K562 (cell line): ENCODE data around the gene ATXN7L1. TPM values are rescaled to one million over a fixed set of nuclear protein-coding genes. Genes with fewer than 3 reads are reported as not detected.

Source experiments
- ATAC-seq: fragments of 200-7000 bp; cut with Tn5 transposase; 3 replicates; pipeline ENCODE4 v1.9.1; 2020; ENCODE audit warnings: moderate library complexity
- BruUV-seq: library from RNA; stranded (reverse); fragments of 400-500 nt; replicated peaks from 2 replicates; lab custom pipeline; 2021; lab: Mats Ljungman, UMichigan
- CTCF ChIA-PET: fragments of 300-600 bp; formaldehyde crosslinking; extraction: SDS; loops from one replicate; lab custom pipeline; 2021; ENCODE audit warnings: low intra/inter-chr PET ratio; lab: Yijun Ruan, JAX
- POLR2A ChIA-PET: fragments of 300-600, 350-650 bp; sonication (Branson Sonifier 250); formaldehyde crosslinking; extraction: SDS; loops from one replicate; lab custom pipeline; 2021; ENCODE audit warnings: antibody characterized with exemption, inconsistent platforms; lab: Yijun Ruan, JAX
- DNase-seq, 4 experiments: peaks; one replicate each; pipeline versions ENCODE4 v3.0.0 to v3.0.0-alpha.2; 2011 to 2018; ENCODE audit warnings: low spot score in 3 of 4, mixed read lengths in 3 of 4; ENCODE audit errors: extremely low read depth in 1 of 4
- FAIRE-seq: peaks from 2 replicates; lab custom pipeline; 2011; peaks lifted over from hg19 to GRCh38; lab: Jason Lieb, UNC
- H2AFZ ChIP-seq: 2 replicates; pipeline ENCODE4 v1.6.0; 2011; ENCODE audit warnings: low read depth, low read length, control low read depth, inconsistent platforms
- H3K27ac ChIP-seq: fragments of 200-600 bp; 3 replicates; pipeline ENCODE4 v1.8.0; 2011; ENCODE audit warnings: low read depth, mild to moderate bottlenecking, control low read depth, inconsistent platforms, low read length, moderate library complexity, mixed read lengths; ENCODE audit errors: extremely low read depth
- H3K27me3 ChIP-seq, 2 experiments: fragments of 300-600 bp in 1 of 2; 2 replicates in 1 of 2; 3 replicates in 1 of 2; pipeline versions ENCODE4 v1.6.0 to v1.8.0; 2011; ENCODE audit warnings: inconsistent platforms in 2 of 2, low read length in 2 of 2, mild to moderate bottlenecking in 1 of 2, mixed read lengths in 1 of 2, moderate library complexity in 1 of 2; ENCODE audit not compliant: control insufficient read depth in 2 of 2, insufficient read depth in 2 of 2
- H3K36me3 ChIP-seq: fragments of 300-600 bp; 3 replicates; pipeline ENCODE4 v1.8.0; 2011; ENCODE audit warnings: mild to moderate bottlenecking, low read length, inconsistent platforms; ENCODE audit not compliant: control insufficient read depth, insufficient read depth
- H3K4me1 ChIP-seq, 2 experiments: fragments of 200-600 bp in 1 of 2; replicated peaks in 1 of 2; 2 replicates in 1 of 2; 3 replicates in 1 of 2; pipeline versions ENCODE4 v1.5.1 to v1.8.0; 2011; ENCODE audit warnings: inconsistent platforms in 2 of 2, low read length in 2 of 2, mild to moderate bottlenecking in 1 of 2, mixed read lengths in 1 of 2, moderate library complexity in 1 of 2; ENCODE audit not compliant: control insufficient read depth in 2 of 2, insufficient read depth in 2 of 2
- H3K4me2 ChIP-seq: 2 replicates; pipeline ENCODE4 v1.6.1; 2011; ENCODE audit warnings: low read length, control low read depth, inconsistent platforms, mixed read lengths; ENCODE audit not compliant: insufficient read depth
- H3K4me3 ChIP-seq: fragments of 200-600 bp; sonication (generic), shearing (Covaris generic); 2 replicates; pipeline ENCODE4 v1.5.1; 2016; ENCODE audit warnings: control low read depth, inconsistent platforms
- H3K79me2 ChIP-seq: fragments of 200-600 bp; 3 replicates; pipeline ENCODE4 v1.8.0; 2011; ENCODE audit warnings: low read length, inconsistent platforms; ENCODE audit not compliant: control insufficient read depth, insufficient read depth
- H3K9ac ChIP-seq, 2 experiments: 2 replicates each; pipeline versions ENCODE4 v1.6.0 to v1.6.1; 2011; ENCODE audit warnings: low read depth in 2 of 2, low read length in 2 of 2, control low read depth in 1 of 2, inconsistent platforms in 1 of 2, mild to moderate bottlenecking in 1 of 2, mixed read lengths in 1 of 2; ENCODE audit not compliant: insufficient read depth in 1 of 2
- H3K9me1 ChIP-seq: one replicate; pipeline ENCODE4 v1.6.0; 2011; ENCODE audit warnings: inconsistent platforms, mild to moderate bottlenecking, low read length, moderate library complexity; ENCODE audit not compliant: control insufficient read depth, insufficient read depth
- H3K9me3 ChIP-seq: replicated peaks from 2 replicates; pipeline ENCODE4 v1.5.1; 2011; ENCODE audit warnings: low read depth, low read length, inconsistent platforms; ENCODE audit not compliant: control insufficient read depth, insufficient read depth
- H4K20me1 ChIP-seq: replicated peaks from 2 replicates; pipeline ENCODE4 v1.6.1; 2011; ENCODE audit warnings: low read length, inconsistent platforms, mixed read lengths; ENCODE audit not compliant: control insufficient read depth, insufficient read depth
- RCOR1 ChIP-seq, 2 experiments: IDR thresholded peaks; 2 replicates each; pipeline ENCODE4 v1.6.1; 2012; ENCODE audit warnings: low read depth in 2 of 2, low read length in 2 of 2, borderline replicate concordance in 1 of 2, improper control_type of control experiment in 1 of 2
- ZNF583 ChIP-seq: fragments of 250-450 bp; sonication (Bioruptor Pico); IDR thresholded peaks from 2 replicates; pipeline ENCODE4 v1.4.0; 2020
- ZNF830 ChIP-seq: fragments of 250-450 bp; sonication (Bioruptor Pico); IDR thresholded peaks from 2 replicates; pipeline ENCODE4 v1.5.0; 2021; ENCODE audit warnings: mild to moderate bottlenecking
- WGBS: fragments of 100-300 bp; shearing (Covaris generic); methylation state at CpG from one replicate; pipeline ENCODE4 v1.1.6; 2016; ENCODE audit warnings: low coverage, mixed read lengths; ENCODE audit not compliant: insufficient coverage; ENCODE audit errors: missing lambda C conversion rate; 5-methylcytosine and 5-hydroxymethylcytosine counted together
- in situ Hi-C: fragments of 300-500 bp; cut with MboI; formaldehyde crosslinking; loops from 4 replicates; pipeline ENCODE4 v1.15.0; 2018; ENCODE audit warnings: inconsistent platforms, mixed read lengths
- intact Hi-C: fragments of 100-400 bp; cut with micrococcal nuclease; formaldehyde crosslinking; loops from 2 replicates; pipeline ENCODE4 v1.14.2; 2022
- polyA plus RNA-seq, 8 experiments: library from polyadenylated mRNA; depleted of rRNA in 4 of 8; stranded (reverse) in 5 of 8; unstranded in 3 of 8; fragments of >200 nt; fragmentation: Nextera tagmentation in 2 of 8; fragmentation: Illumina TruSeq in 1 of 8; extraction: Ambion mirVana in 2 of 8; extraction: Trizol in 1 of 8; gene quantifications; 2 replicates each; pipeline versions ENCODE4 v1.2.1 to v1.2.3, GENCODE V29; 2011 to 2014; ENCODE audit warnings: inconsistent platforms in 1 of 8, missing spikeins in 1 of 8
- total RNA-seq, 7 experiments: library from RNA; depleted of rRNA in 6 of 7; stranded (reverse); fragments of >200 nt in 6 of 7; fragmentation: Illumina TruSeq in 2 of 7; extraction: Trizol in 2 of 7; gene quantifications; 2 replicates each; pipeline versions ENCODE4 v1.2.1 to v1.2.3, GENCODE V29; 2011 to 2021; ENCODE audit warnings: low replicate concordance in 1 of 7

Gene ATXN7L1
- total and polyA plus RNA-seq, 9 of the 15 experiments (the other 6 are each of a cell fraction or from before 2014, with no cell fraction given) = 6.6 to 13.7 (median 10.7) TPM

- H3K9me1 ChIP-seq = no peaks in the 10 kb centered on the region
- no peaks in the 10 kb centered on the region for H3K27me3 ChIP-seq
- no TSS peak for BruUV-seq
- ChIA-PET POLR2A (interaction anchor here (0.6 to 1.1 kb wide), 2 partner anchors 17 to 291 kb away, joined by 3 read pairs; no protein-coding TSS in a partner anchor), CTCF (no interaction called here)
- H3K4me2 ChIP-seq = no peak overlapping the region
- no peak for FAIRE-seq
- ATAC-seq = no peak
- intact Hi-C loops = no loop called here
- no peak overlapping the region for H3K4me3 ChIP-seq
- H3K36me3 ChIP-seq = no peaks in the 10 kb centered on the region
- H3K9ac ChIP-seq = no peak overlapping the region
- H3K9me3 ChIP-seq = no peaks in the 10 kb centered on the region
- H2AFZ ChIP-seq = no peak overlapping the region
- WGBS = 20% methylated on average over 10 of the region's 10 CpGs
- H3K27ac ChIP-seq = no peak overlapping the region
- TF ChIP-seq ZNF830 (CRISPR knock-in tag) = no peak
- TF ChIP-seq RCOR1 (IDR thresholded peaks at IDR 0.05; ENCODE audit: borderline replicate concordance in 1 of 2, low read depth in 2 of 2, low read length in 2 of 2) = no peak
- no peak for TF ChIP-seq ZNF583 (CRISPR knock-in tag)
- H4K20me1 ChIP-seq = peaks cover 11% of the 10 kb centered on the region; the same call in 1 of the 2 replicates
- DNase-seq = no peak
- H3K4me1 ChIP-seq = no peaks in the 10 kb centered on the region; a peak in 1 of 5 replicates
- no peaks in the 10 kb centered on the region for H3K79me2 ChIP-seq
- in situ Hi-C loops = no loop called here
Measured at GRCh38 chr7:105782391-105783042, 93.9 kb downstream of the ATXN7L1 start.
